HG02642 (cell line): ENCODE data around the gene FGFR3.
A peak's percentile ranks its signal among the peaks of the same experiment; 100 is the strongest.

Experiments used
- ATAC-seq: cut with Tn5 transposase; IDR thresholded peaks from one replicate; pipeline ENCODE4 v1.9.1; 2021; ENCODE audit warnings: mild to moderate bottlenecking; ENCODE audit not compliant: unreplicated experiment, poor library complexity

Gene FGFR3

DNA sequence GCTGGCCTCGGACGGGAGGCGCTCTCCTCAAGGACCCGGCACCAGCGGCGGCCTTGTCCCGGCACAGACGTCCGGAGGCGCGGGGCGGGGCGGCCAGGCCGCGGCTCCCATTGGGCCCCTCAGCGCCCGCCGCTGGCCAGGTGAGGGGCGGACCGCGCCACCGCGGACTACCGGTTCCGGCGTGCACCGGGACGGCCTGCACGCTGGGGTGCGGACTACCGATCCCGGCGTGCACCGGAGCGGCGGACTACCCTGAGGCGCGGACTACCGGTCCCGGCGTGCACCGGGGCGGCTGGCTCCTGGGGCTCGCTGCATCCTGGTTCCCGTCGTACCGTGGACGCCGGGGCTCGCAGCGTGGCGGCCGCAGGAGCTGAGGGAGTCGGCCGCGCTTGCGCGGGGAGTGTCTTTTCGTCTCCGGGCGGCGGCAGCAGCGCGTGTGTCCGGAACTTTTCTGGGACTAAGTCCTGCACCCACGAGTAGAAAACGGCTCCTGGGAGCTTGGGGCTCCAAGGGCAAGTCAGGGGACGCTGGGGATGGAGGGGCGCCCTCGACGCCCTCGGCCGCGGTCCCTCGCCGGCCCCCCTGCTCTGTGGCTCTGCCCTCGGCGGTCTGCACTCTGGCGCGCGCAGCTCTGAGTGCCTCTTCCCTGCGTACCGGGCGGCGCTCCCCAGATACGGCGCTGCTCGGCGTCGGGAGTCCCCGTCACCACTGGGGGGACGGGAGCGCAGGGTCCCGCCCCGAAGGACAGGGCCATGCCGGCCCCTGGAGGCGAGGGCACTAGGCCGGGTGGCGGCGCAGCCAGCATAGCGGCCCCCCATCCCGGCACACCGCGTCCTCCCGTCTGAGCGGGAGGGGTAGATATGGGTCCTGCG lies 63.2 kb downstream of the FGFR3 start, which contains the start of gene LETM1:
Gene LETM1 (minus strand): TSS at position 86 of the 872 bp plus-strand sequence. CDS start 206 bp downstream, outside the sequence.
- peak; percentile 87 for ATAC-seq

GRCh38 chr4:1856943-1857699 lies 64.0 kb downstream of the FGFR3 start:
- ATAC-seq: no peak

- ATAC-seq: no peak
These were observed 64.8 kb downstream of the FGFR3 start for GRCh38 chr4:1857931-1858330.
